Psoas muscle (tissue), 8 donors: ENCODE data around the gene IL4. TPM values are rescaled to one million over a fixed set of nuclear protein-coding genes. Genes with fewer than 3 reads are reported as not detected.

Source experiments
- ATAC-seq, 4 donors: fragments of 200-7000 bp; cut with Tn5 transposase; one replicate each; pipeline ENCODE4 v1.9.1; 2020; ENCODE audit warnings: moderate library complexity in 3 of 4, mild to moderate bottlenecking in 2 of 4
- DNase-seq, 2 donors: peaks; one replicate each; pipeline ENCODE4 v3.0.0-alpha.2; 2020
- H3K27ac ChIP-seq: fragments of 200-600 bp; one replicate; pipeline ENCODE4 v1.8.0; 2022
- H3K27me3 ChIP-seq, 3 donors: fragments of 200-600 bp in 1 of 3; one replicate each; pipeline versions ENCODE4 v1.6.1 to v1.8.0; 2013 to 2022; ENCODE audit warnings: low read length in 2 of 3, mild to moderate bottlenecking in 2 of 3, moderate library complexity in 1 of 3; ENCODE audit not compliant: insufficient read depth in 3 of 3
- H3K36me3 ChIP-seq, 2 donors: fragments of 200-600 bp in 1 of 2; one replicate each; pipeline versions ENCODE4 v1.6.1 to v1.8.0; 2013 to 2022; ENCODE audit warnings: low read depth in 1 of 2, mild to moderate bottlenecking in 1 of 2, moderate library complexity in 1 of 2; ENCODE audit not compliant: insufficient read depth in 1 of 2
- H3K4me1 ChIP-seq: fragments of 200-600 bp; one replicate; pipeline ENCODE4 v1.8.0; 2022
- H3K4me3 ChIP-seq: fragments of 200-600 bp; one replicate; pipeline ENCODE4 v1.8.0; 2022; ENCODE audit warnings: mild to moderate bottlenecking
- H3K9me3 ChIP-seq: fragments of 200-600 bp; one replicate; pipeline ENCODE4 v1.8.0; 2022
- WGBS, 3 donors: extraction: QIAGEN DNeasy Blood & Tissue Kit; methylation state at CpG; one replicate each; pipeline versions ENCODE4 v1.1.6 to v1.1.7; 2013; 5-methylcytosine and 5-hydroxymethylcytosine counted together
- intact Hi-C, 2 donors: fragments of 100-400 bp; cut with DNase I; formaldehyde crosslinking; loops; one replicate each; pipeline versions ENCODE4 v1.11.0 to v1.14.2; 2022
- polyA plus RNA-seq, 3 donors: library from polyadenylated mRNA; stranded (reverse); fragments of 200-250 nt; gene quantifications; one replicate each; pipeline ENCODE4 v1.2.3, GENCODE V29; 2013
- total RNA-seq, 4 donors: library from RNA; stranded (reverse); fragmentation: NEBNext Ultra II Directional in 2 of 4; extraction: Animal tissue kit (Norgen Biotek cat#: 25700) in 2 of 4; gene quantifications; one replicate each; pipeline versions ENCODE4 v1.2.1 to v1.2.4, GENCODE V29; 2021 to 2023
- TF ChIP-seq, protein P1 (sequence below): fragments of 200-600 bp; IDR thresholded peaks from one replicate; pipeline ENCODE4 v1.8.0; 2022; ENCODE audit warnings: antibody characterized with exemption
- donor health status: healthy with polysubstance abuse.
- donor health status: DM: no; HTN: no; CAD: no; lungs with moderate emphysema.
- donor health status: Bipolar disorder and iron deficiency.
- donor health status: healthy.
- donor health status: DM: yes; HTN: yes; CAD: no.
- donor health status: DM: no; HTN: no; CAD: no.
- donor health status: DM: no; HTN: no; CAD: no.
- donor health status: DM: yes; HTN: yes; CAD: no.

Gene IL4
- total and polyA plus RNA-seq, 7 donors: not detected

DNA sequence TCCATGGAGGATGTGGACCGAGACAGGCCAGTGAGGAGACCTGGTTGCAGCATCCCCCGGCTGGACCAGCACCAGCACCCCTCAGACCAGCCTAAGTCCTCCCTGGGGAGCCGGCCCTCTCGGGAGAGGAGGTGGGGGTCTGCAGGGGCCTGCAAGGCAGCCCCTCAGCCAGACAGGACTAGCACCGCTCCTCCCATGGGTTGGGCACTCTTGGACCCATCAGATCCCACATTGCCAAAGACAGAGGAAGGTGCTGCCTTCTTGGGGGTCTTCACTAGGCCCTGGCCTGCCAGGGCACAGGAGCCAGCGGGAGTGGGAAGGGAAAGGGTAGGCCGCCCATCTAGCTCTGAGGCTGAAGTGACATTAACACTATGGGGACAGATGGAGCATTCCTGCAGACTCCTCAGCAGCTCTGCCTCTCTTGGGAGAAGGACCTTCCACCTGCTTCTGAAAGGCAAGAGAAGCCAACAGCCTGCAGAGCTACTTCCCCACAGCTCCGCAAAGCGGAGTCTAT is 9.0 kb upstream of the IL4 start:
- TF ChIP-seq, protein P1, sequence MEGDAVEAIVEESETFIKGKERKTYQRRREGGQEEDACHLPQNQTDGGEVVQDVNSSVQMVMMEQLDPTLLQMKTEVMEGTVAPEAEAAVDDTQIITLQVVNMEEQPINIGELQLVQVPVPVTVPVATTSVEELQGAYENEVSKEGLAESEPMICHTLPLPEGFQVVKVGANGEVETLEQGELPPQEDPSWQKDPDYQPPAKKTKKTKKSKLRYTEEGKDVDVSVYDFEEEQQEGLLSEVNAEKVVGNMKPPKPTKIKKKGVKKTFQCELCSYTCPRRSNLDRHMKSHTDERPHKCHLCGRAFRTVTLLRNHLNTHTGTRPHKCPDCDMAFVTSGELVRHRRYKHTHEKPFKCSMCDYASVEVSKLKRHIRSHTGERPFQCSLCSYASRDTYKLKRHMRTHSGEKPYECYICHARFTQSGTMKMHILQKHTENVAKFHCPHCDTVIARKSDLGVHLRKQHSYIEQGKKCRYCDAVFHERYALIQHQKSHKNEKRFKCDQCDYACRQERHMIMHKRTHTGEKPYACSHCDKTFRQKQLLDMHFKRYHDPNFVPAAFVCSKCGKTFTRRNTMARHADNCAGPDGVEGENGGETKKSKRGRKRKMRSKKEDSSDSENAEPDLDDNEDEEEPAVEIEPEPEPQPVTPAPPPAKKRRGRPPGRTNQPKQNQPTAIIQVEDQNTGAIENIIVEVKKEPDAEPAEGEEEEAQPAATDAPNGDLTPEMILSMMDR: no peak
- DNase-seq (no peak), ATAC-seq (no peak)
- Histone ChIP-seq H3K27me3 (peaks cover 0 to 4% (median 0%) of the 10 kb centered on the region in 3 donors), H3K9me3 (no peaks in the 10 kb centered on the region), H3K4me1 (no peaks in the 10 kb centered on the region), H3K36me3 (no peaks in the 10 kb centered on the region), H3K27ac (no peak overlapping the region), H3K4me3 (no peak overlapping the region)
- intact Hi-C loops: no loop called here
- WGBS, 3 donors: 95 to 97% (median 96%) methylated on average over 9 of the region's 9 CpGs

GRCh38 chr5:132665574-132666080 is 8.2 kb upstream of the IL4 start:
- Histone ChIP-seq H3K27ac (no peak overlapping the region), H3K4me1 (no peaks in the 10 kb centered on the region), H3K9me3 (no peaks in the 10 kb centered on the region), H3K4me3 (no peak overlapping the region), H3K36me3 (no peaks in the 10 kb centered on the region), H3K27me3 (peaks cover 0 to 4% (median 0%) of the 10 kb centered on the region in 3 donors)
- 89 to 90% (median 89%) methylated on average over 21 of the region's 21 CpGs for WGBS, 3 donors
- intact Hi-C loops: no loop called here
- TF ChIP-seq, protein P1: no peak
- DNase-seq (no peak), ATAC-seq (no peak)

GRCh38 chr5:132666310-132667123 is 7.3 kb upstream of the IL4 start:
- H3K36me3 ChIP-seq: no peaks in the 10 kb centered on the region
- TF ChIP-seq, protein P1: no peak
- WGBS, 3 donors: 84 to 88% (median 87%) methylated on average over 16 of the region's 16 CpGs
- H3K4me1 ChIP-seq: no peaks in the 10 kb centered on the region
- no peak overlapping the region for H3K4me3 ChIP-seq
- H3K27me3 ChIP-seq: peaks cover 0 to 4% (median 0%) of the 10 kb centered on the region in 3 donors
- H3K27ac ChIP-seq: no peak overlapping the region
- ATAC-seq: no peak
- H3K9me3 ChIP-seq: no peaks in the 10 kb centered on the region
- no peak for DNase-seq
- intact Hi-C loops: no loop called here

GRCh38 chr5:132667309-132667708 is 6.5 kb upstream of the IL4 start:
- H3K27ac ChIP-seq: no peak overlapping the region
- ATAC-seq (no peak), DNase-seq (no peak)
- H3K9me3 ChIP-seq: no peaks in the 10 kb centered on the region
- TF ChIP-seq, protein P1: no peak
- H3K36me3 ChIP-seq: no peaks in the 10 kb centered on the region
- H3K4me1 ChIP-seq: no peaks in the 10 kb centered on the region
- peaks cover 0 to 4% (median 0%) of the 10 kb centered on the region in 3 donors for H3K27me3 ChIP-seq
- 85 to 86% (median 85%) methylated on average over 10 of the region's 10 CpGs for WGBS, 3 donors
- H3K4me3 ChIP-seq: no peak overlapping the region
- intact Hi-C loops: no loop called here
